SK-N-SH (cell line): Measurements from ENCODE around the gene CRTAP.

Experiments used
- CHD2 ChIP-seq: fragments of 150-350 bp; IDR thresholded peaks from 2 replicates; pipeline ENCODE4 v1.6.1; 2018; ENCODE audit warnings: low read length; ENCODE audit not compliant: partially characterized antibody
- JUND ChIP-seq: IDR thresholded peaks from 2 replicates; pipeline ENCODE4 v1.4.0; 2012
- RAD21 ChIP-seq: IDR thresholded peaks from 2 replicates; pipeline ENCODE4 v1.6.1; 2012; ENCODE audit warnings: mild to moderate bottlenecking, low read length
- TAF1 ChIP-seq: IDR thresholded peaks from 2 replicates; pipeline ENCODE4 v1.6.1; 2012; ENCODE audit warnings: low read depth, mild to moderate bottlenecking, low read length, moderate library complexity, borderline replicate concordance
- ZBTB33 ChIP-seq: IDR thresholded peaks from 2 replicates; pipeline ENCODE4 v1.4.0; 2012; ENCODE audit warnings: low read depth, borderline replicate concordance
- TF ChIP-seq, protein P1 (sequence below): fragments of 200-600 bp; sonication (generic); IDR thresholded peaks from 2 replicates; pipeline ENCODE4 v1.6.1; 2017; ENCODE audit warnings: antibody characterized with exemption, mild to moderate bottlenecking, moderate library complexity

DNA sequence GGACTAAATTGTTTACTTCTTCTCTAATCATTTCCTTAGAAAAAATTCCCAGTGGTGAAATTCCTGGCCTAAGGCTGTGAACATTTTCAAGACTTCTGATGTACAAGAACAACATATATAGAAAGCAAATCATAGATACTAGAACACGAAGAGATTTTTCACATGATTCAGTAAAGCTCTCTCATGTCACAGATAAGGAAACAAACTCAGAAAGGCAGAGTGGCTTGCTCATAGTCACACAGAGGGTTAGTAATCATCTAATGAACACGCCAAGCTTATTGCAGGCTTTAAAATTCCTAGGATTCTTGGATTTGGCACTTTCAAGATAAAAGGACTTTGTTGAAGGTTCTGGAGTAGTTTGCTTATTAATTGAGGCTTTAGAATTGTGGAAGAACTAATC, 26.2 kb downstream of the CRTAP start:
- TF ChIP-seq RAD21, result no peak
- TF ChIP-seq, protein P1, sequence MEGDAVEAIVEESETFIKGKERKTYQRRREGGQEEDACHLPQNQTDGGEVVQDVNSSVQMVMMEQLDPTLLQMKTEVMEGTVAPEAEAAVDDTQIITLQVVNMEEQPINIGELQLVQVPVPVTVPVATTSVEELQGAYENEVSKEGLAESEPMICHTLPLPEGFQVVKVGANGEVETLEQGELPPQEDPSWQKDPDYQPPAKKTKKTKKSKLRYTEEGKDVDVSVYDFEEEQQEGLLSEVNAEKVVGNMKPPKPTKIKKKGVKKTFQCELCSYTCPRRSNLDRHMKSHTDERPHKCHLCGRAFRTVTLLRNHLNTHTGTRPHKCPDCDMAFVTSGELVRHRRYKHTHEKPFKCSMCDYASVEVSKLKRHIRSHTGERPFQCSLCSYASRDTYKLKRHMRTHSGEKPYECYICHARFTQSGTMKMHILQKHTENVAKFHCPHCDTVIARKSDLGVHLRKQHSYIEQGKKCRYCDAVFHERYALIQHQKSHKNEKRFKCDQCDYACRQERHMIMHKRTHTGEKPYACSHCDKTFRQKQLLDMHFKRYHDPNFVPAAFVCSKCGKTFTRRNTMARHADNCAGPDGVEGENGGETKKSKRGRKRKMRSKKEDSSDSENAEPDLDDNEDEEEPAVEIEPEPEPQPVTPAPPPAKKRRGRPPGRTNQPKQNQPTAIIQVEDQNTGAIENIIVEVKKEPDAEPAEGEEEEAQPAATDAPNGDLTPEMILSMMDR, result no peak
- TF ChIP-seq JUND, result no peak
- no peak for TF ChIP-seq ZBTB33
- no peak for TF ChIP-seq TAF1
- no peak for TF ChIP-seq CHD2
